ENCODE measurements around the gene RPAP2. TPM values are rescaled to one million over a fixed set of nuclear protein-coding genes. Genes with fewer than 3 reads are reported as not detected.

Gene RPAP2
- total and polyA plus RNA-seq, 4 donors = 5.0 to 24.5 (median 10.4) TPM

GRCh38 chr1:92262516-92262915 is 36.3 kb upstream of the RPAP2 start:
- TF ChIP-seq CTCF (IDR thresholded peaks at IDR 0.05; ENCODE audit: control extremely low read depth, extremely low read depth) = no peak
- no peak for DNase-seq
- 89 to 93% methylated on average over 3 of the region's 3 CpGs for WGBS, 2 donors
- Histone ChIP-seq H3K9me3 (ENCODE audit: control insufficient read depth in 4 of 4, insufficient read depth in 3 of 4, low read length in 3 of 4) (no peaks in the 10 kb centered on the region), H3K27me3 (ENCODE audit: control insufficient read depth in 3 of 3, insufficient read depth in 3 of 3, low read length in 2 of 3) (no peaks in the 10 kb centered on the region), H3K4me3 (no peak overlapping the region), H3K9ac (ENCODE audit: insufficient read depth in 1 of 2, low read length in 2 of 2) (no peak overlapping the region), H3K4me1 (ENCODE audit: control insufficient read depth in 5 of 5, insufficient read depth in 5 of 5, low read length in 5 of 5) (no peaks in the 10 kb centered on the region), H3K27ac (ENCODE audit: low read depth in 1 of 2, low read length in 1 of 2) (no peak overlapping the region), H3K36me3 (ENCODE audit: control insufficient read depth in 4 of 4, insufficient read depth in 4 of 4, low read length in 4 of 4) (peaks cover 7 to 32% (median 15%) of the 10 kb centered on the region in 4 donors)
- no peak for ATAC-seq (ENCODE audit: insufficient read depth, low FRiP score)

DNA sequence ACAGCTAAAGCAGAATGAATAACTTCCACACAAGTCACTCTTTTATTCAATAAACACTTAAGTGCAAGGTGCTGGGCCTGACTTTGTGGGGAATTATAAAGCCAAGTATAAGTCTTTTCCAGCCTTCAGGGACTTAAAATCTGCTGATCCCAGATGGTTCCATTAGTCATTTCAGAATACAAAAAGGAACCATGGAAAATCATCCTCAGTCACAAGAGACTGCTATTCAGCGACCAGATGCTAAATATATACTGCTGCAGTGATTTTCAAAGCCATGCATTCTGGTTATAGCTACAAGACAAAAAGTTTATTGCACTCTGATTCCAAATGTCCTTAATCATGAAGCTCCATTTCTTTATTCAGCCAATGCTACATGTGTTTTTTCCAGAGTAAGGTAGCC is 25.8 kb upstream of the RPAP2 start:
- 92 to 100% methylated on average over 1 of the region's 1 CpG for WGBS, 2 donors
- peaks cover 6 to 27% (median 24%) of the 10 kb centered on the region in 4 donors for H3K36me3 ChIP-seq (ENCODE audit: control insufficient read depth in 4 of 4, insufficient read depth in 4 of 4, low read length in 4 of 4)

GRCh38 chr1:92274939-92275338 is 23.9 kb upstream of the RPAP2 start:
- peaks cover 9 to 27% (median 24%) of the 10 kb centered on the region in 4 donors for H3K36me3 ChIP-seq (ENCODE audit: control insufficient read depth in 4 of 4, insufficient read depth in 4 of 4, low read length in 4 of 4)
- no peak for ATAC-seq (ENCODE audit: insufficient read depth, low FRiP score)

More for the DNA sequence above, 25.8 kb upstream of the RPAP2 start:
- H3K27ac ChIP-seq (ENCODE audit: low read depth in 1 of 2, low read length in 1 of 2) = no peak overlapping the region
- no peaks in the 10 kb centered on the region for H3K4me1 ChIP-seq (ENCODE audit: control insufficient read depth in 5 of 5, insufficient read depth in 5 of 5, low read length in 5 of 5)
- H3K9ac ChIP-seq (ENCODE audit: insufficient read depth in 1 of 2, low read length in 2 of 2) = no peak overlapping the region
- no peaks in the 10 kb centered on the region for H3K27me3 ChIP-seq (ENCODE audit: control insufficient read depth in 3 of 3, insufficient read depth in 3 of 3, low read length in 2 of 3)
- no peak for ATAC-seq (ENCODE audit: insufficient read depth, low FRiP score)
- no peaks in the 10 kb centered on the region for H3K9me3 ChIP-seq (ENCODE audit: control insufficient read depth in 4 of 4, insufficient read depth in 3 of 4, low read length in 3 of 4)
- H3K4me3 ChIP-seq = no peak overlapping the region
- no peak for DNase-seq
- TF ChIP-seq CTCF (IDR thresholded peaks at IDR 0.05; ENCODE audit: control extremely low read depth, extremely low read depth) = no peak

More at GRCh38 chr1:92274939-92275338, 23.9 kb upstream of the RPAP2 start:
- Histone ChIP-seq H3K4me1 (ENCODE audit: control insufficient read depth in 5 of 5, insufficient read depth in 5 of 5, low read length in 5 of 5) (no peaks in the 10 kb centered on the region), H3K9ac (ENCODE audit: insufficient read depth in 1 of 2, low read length in 2 of 2) (no peak overlapping the region), H3K4me3 (no peak overlapping the region), H3K27me3 (ENCODE audit: control insufficient read depth in 3 of 3, insufficient read depth in 3 of 3, low read length in 2 of 3) (no peaks in the 10 kb centered on the region), H3K9me3 (ENCODE audit: control insufficient read depth in 4 of 4, insufficient read depth in 3 of 4, low read length in 3 of 4) (no peaks in the 10 kb centered on the region), H3K27ac (ENCODE audit: low read depth in 1 of 2, low read length in 1 of 2) (no peak overlapping the region)
- no peak for DNase-seq
- WGBS, 2 donors = 85 to 96% methylated on average over 1 of the region's 1 CpG
- TF ChIP-seq CTCF (IDR thresholded peaks at IDR 0.05; ENCODE audit: control extremely low read depth, extremely low read depth) = no peak
